Right renal cortex interstitium (tissue), 3 donors: ENCODE results near the gene DNMBP. TPM values are rescaled to one million over a fixed set of nuclear protein-coding genes. Genes with fewer than 3 reads are reported as not detected.
A peak's percentile ranks its signal among the peaks of the same experiment; 100 is the strongest.
"Not testable (repeated sequence)": the region's sequence is repeated elsewhere in the genome, so short reads cannot be mapped to it uniquely, and the experiment has no call there.

ENCODE experiments used
- DNase-seq, 3 donors: peaks; one replicate each; pipeline ENCODE4 v3.0.0-alpha.2; 2013; ENCODE audit warnings: low read depth in 3 of 3, low spot score in 2 of 3
- polyA plus RNA-seq, 3 donors: library from polyadenylated mRNA; unstranded; fragments of 120-200 nt; gene quantifications; one replicate each; pipeline ENCODE4 v1.2.1, GENCODE V29; 2013; ENCODE audit not compliant: insufficient read length in 3 of 3

The DNMBP gene
- polyA plus RNA-seq, 3 donors: 35.5 to 36.2 (median 35.9) TPM

GRCh38 chr10:99993701-99994689 is 15.8 kb downstream of the DNMBP start:
- DNase-seq: no peak

- DNase-seq: not testable (repeated sequence)
These were observed 24.1 kb downstream of the DNMBP start for GRCh38 chr10:99985637-99986036.

GRCh38 chr10:99984211-99985034 is 25.3 kb downstream of the DNMBP start:
- no peak for DNase-seq

GRCh38 chr10:99983280-99983988 is 26.3 kb downstream of the DNMBP start:
- no peak for DNase-seq

GRCh38 chr10:99982728-99983127 is 27.0 kb downstream of the DNMBP start:
- no peak for DNase-seq

- no peak for DNase-seq
These were observed 28.1 kb downstream of the DNMBP start for GRCh38 chr10:99981581-99982199.

- no peak for DNase-seq
These were observed 30.6 kb downstream of the DNMBP start for GRCh38 chr10:99979066-99979685.

- DNase-seq: no peak
These were observed 31.8 kb downstream of the DNMBP start for GRCh38 chr10:99977916-99978315.

- DNase-seq: no peak
These were observed 32.7 kb downstream of the DNMBP start for GRCh38 chr10:99976886-99977665.

GRCh38 chr10:99975942-99976809 is 33.6 kb downstream of the DNMBP start:
- DNase-seq: peak in 1 of 3 donors; percentile 30

- DNase-seq: no peak
These were observed 34.5 kb downstream of the DNMBP start for GRCh38 chr10:99975106-99975829.

- no peak for DNase-seq
These were observed 36.6 kb downstream of the DNMBP start for GRCh38 chr10:99973190-99973589.

GRCh38 chr10:99967961-99968360 is 41.8 kb downstream of the DNMBP start:
- DNase-seq: no peak

- no peak for DNase-seq
These were observed 43.4 kb downstream of the DNMBP start for GRCh38 chr10:99966306-99966705.

- no peak for DNase-seq
These were observed 44.0 kb downstream of the DNMBP start for GRCh38 chr10:99965700-99966099.

- no peak for DNase-seq
These were observed 45.0 kb downstream of the DNMBP start for GRCh38 chr10:99964791-99965190.

- not testable (repeated sequence) for DNase-seq
These were observed 46.1 kb downstream of the DNMBP start for GRCh38 chr10:99963467-99964165.
